ENCODE results near the gene PTPRN2. TPM values are rescaled to one million over a fixed set of nuclear protein-coding genes. Genes with fewer than 3 reads are reported as not detected.

PTPRN2 gene
- total RNA-seq, 1 experiment from 2014 or later: not detected

- Histone ChIP-seq H4K20me1 (ENCODE audit: insufficient read depth) (no peaks in the 10 kb centered on the region), H3K4me1 (replicated peaks; ENCODE audit: insufficient read depth) (no peaks in the 10 kb centered on the region), H3K9me2 (ENCODE audit: insufficient read depth) (no peaks in the 10 kb centered on the region), H3K36me3 (ENCODE audit: low read depth) (no peaks in the 10 kb centered on the region), H3K27me3 (ENCODE audit: insufficient read depth, low read depth) (peaks cover 39% of the 10 kb centered on the region), H3K79me2 (ENCODE audit: low read depth) (no peaks in the 10 kb centered on the region), H2AFZ (no peak overlapping the region), H3K4me2 (no peak overlapping the region), H3K4me3 (no peak overlapping the region), H3K9me3 (ENCODE audit: insufficient read depth, low read depth) (peaks cover 8% of the 10 kb centered on the region; the same call in 1 of the 2 replicates), H3K27ac (no peak overlapping the region), H3F3A (ENCODE audit: insufficient read depth, low read depth) (peaks cover 31% of the 10 kb centered on the region)
- BruUV-seq (replicated peaks): no TSS peak
- DNase-seq: no peak
- intact Hi-C loops (cut with micrococcal nuclease; ENCODE audit: unreplicated experiment): no loop called here
- no peak for TF ChIP-seq EZH2 (IDR thresholded peaks at IDR 0.05; ENCODE audit: low read depth)
- TF ChIP-seq, protein P1, sequence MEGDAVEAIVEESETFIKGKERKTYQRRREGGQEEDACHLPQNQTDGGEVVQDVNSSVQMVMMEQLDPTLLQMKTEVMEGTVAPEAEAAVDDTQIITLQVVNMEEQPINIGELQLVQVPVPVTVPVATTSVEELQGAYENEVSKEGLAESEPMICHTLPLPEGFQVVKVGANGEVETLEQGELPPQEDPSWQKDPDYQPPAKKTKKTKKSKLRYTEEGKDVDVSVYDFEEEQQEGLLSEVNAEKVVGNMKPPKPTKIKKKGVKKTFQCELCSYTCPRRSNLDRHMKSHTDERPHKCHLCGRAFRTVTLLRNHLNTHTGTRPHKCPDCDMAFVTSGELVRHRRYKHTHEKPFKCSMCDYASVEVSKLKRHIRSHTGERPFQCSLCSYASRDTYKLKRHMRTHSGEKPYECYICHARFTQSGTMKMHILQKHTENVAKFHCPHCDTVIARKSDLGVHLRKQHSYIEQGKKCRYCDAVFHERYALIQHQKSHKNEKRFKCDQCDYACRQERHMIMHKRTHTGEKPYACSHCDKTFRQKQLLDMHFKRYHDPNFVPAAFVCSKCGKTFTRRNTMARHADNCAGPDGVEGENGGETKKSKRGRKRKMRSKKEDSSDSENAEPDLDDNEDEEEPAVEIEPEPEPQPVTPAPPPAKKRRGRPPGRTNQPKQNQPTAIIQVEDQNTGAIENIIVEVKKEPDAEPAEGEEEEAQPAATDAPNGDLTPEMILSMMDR (conservative IDR thresholded peaks at IDR 0.05): no peak
- ChIA-PET POLR2A (ENCODE audit: unreplicated experiment) (no interaction called here), CTCF (no interaction called here)
Observed at GRCh38 chr7:157930926-157931466, 656.6 kb downstream of the PTPRN2 start.

DNA sequence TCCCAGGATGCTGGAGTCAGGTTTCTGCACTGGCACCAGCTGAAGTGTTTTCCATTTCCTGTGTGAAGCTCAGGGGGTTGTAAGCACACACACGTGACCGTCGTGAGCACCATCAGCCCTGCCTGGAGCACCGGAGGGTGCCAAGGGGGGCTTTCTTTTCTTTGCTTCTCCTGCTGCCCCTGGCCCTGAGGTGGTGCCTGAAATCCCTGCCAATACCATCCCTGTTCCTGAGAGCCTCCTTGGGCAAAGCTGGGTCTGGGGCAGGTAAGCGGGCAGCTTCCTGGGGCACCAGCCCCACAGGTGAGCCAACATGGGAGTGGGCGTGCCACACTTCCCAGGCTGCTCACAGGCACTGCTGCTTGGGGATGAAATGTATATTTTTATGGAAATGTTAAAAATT, 657.2 kb downstream of the PTPRN2 start:
- Histone ChIP-seq H3K4me3 (no peak overlapping the region), H4K20me1 (ENCODE audit: insufficient read depth) (no peaks in the 10 kb centered on the region), H2AFZ (no peak overlapping the region), H3K9me2 (ENCODE audit: insufficient read depth) (no peaks in the 10 kb centered on the region), H3K79me2 (ENCODE audit: low read depth) (no peaks in the 10 kb centered on the region), H3K9me3 (ENCODE audit: insufficient read depth, low read depth) (peaks cover 8% of the 10 kb centered on the region; the same call in 1 of the 2 replicates), H3K27ac (no peak overlapping the region), H3K27me3 (ENCODE audit: insufficient read depth, low read depth) (peaks cover 40% of the 10 kb centered on the region), H3K4me1 (replicated peaks; ENCODE audit: insufficient read depth) (no peaks in the 10 kb centered on the region), H3K36me3 (ENCODE audit: low read depth) (no peaks in the 10 kb centered on the region), H3K4me2 (no peak overlapping the region), H3F3A (ENCODE audit: insufficient read depth, low read depth) (peaks cover 31% of the 10 kb centered on the region)
- no peak for DNase-seq
- intact Hi-C loops (cut with micrococcal nuclease; ENCODE audit: unreplicated experiment): no loop called here
- no TSS peak for BruUV-seq (replicated peaks)
- ChIA-PET POLR2A (ENCODE audit: unreplicated experiment) (no interaction called here), CTCF (no interaction called here)
- TF ChIP-seq, protein P1 (conservative IDR thresholded peaks at IDR 0.05): no peak
- no peak for TF ChIP-seq EZH2 (IDR thresholded peaks at IDR 0.05; ENCODE audit: low read depth)

- ChIA-PET CTCF (no interaction called here), POLR2A (ENCODE audit: unreplicated experiment) (no interaction called here)
- BruUV-seq (replicated peaks): no TSS peak
- H3K4me2 ChIP-seq: no peak overlapping the region
- H3F3A ChIP-seq (ENCODE audit: insufficient read depth, low read depth): peaks cover 31% of the 10 kb centered on the region
- intact Hi-C loops (cut with micrococcal nuclease; ENCODE audit: unreplicated experiment): no loop called here
- no peak overlapping the region for H2AFZ ChIP-seq
- H3K36me3 ChIP-seq (ENCODE audit: low read depth): no peaks in the 10 kb centered on the region
- TF ChIP-seq EZH2 (IDR thresholded peaks at IDR 0.05; ENCODE audit: low read depth): no peak
- TF ChIP-seq, protein P1 (conservative IDR thresholded peaks at IDR 0.05): no peak
- H4K20me1 ChIP-seq (ENCODE audit: insufficient read depth): no peaks in the 10 kb centered on the region
- no peaks in the 10 kb centered on the region for H3K4me1 ChIP-seq (replicated peaks; ENCODE audit: insufficient read depth)
- no peak overlapping the region for H3K27ac ChIP-seq
- no peaks in the 10 kb centered on the region for H3K9me2 ChIP-seq (ENCODE audit: insufficient read depth)
- no peak for DNase-seq
- H3K9me3 ChIP-seq (ENCODE audit: insufficient read depth, low read depth): peaks cover 8% of the 10 kb centered on the region; the same call in 1 of the 2 replicates
- H3K4me3 ChIP-seq: no peak overlapping the region
- peaks cover 44% of the 10 kb centered on the region for H3K27me3 ChIP-seq (ENCODE audit: insufficient read depth, low read depth)
- no peaks in the 10 kb centered on the region for H3K79me2 ChIP-seq (ENCODE audit: low read depth)
Observed at GRCh38 chr7:157929671-157930070, 658.0 kb downstream of the PTPRN2 start.

Measured in PC-9 (cell line).